ENCODE results near the gene USP7. TPM values are rescaled to one million over a fixed set of nuclear protein-coding genes. Genes with fewer than 3 reads are reported as not detected.

Gene USP7
- total RNA-seq, 2 donors from 2014 or later = 60.2 to 84.9 TPM

GRCh38 chr16:9002042-9002441, 38.3 kb upstream of the USP7 start:
- Histone ChIP-seq H3K9me3 (no peaks in the 10 kb centered on the region), H3K36me3 (no peaks in the 10 kb centered on the region), H3K27ac (no peak overlapping the region), H3K4me1 (replicated peaks) (no peaks in the 10 kb centered on the region), H3K4me3 (no peak overlapping the region), H3K27me3 (replicated peaks; ENCODE audit: insufficient read depth) (no peaks in the 10 kb centered on the region)
- 89% methylated on average over 2 of the region's 2 CpGs for WGBS
- DNase-seq (ENCODE audit: low spot score) = no peak
- no peak for TF ChIP-seq POLR2AphosphoS5 (IDR thresholded peaks at IDR 0.05)
- TF ChIP-seq, protein P1, sequence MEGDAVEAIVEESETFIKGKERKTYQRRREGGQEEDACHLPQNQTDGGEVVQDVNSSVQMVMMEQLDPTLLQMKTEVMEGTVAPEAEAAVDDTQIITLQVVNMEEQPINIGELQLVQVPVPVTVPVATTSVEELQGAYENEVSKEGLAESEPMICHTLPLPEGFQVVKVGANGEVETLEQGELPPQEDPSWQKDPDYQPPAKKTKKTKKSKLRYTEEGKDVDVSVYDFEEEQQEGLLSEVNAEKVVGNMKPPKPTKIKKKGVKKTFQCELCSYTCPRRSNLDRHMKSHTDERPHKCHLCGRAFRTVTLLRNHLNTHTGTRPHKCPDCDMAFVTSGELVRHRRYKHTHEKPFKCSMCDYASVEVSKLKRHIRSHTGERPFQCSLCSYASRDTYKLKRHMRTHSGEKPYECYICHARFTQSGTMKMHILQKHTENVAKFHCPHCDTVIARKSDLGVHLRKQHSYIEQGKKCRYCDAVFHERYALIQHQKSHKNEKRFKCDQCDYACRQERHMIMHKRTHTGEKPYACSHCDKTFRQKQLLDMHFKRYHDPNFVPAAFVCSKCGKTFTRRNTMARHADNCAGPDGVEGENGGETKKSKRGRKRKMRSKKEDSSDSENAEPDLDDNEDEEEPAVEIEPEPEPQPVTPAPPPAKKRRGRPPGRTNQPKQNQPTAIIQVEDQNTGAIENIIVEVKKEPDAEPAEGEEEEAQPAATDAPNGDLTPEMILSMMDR (IDR thresholded peaks at IDR 0.05) = no peak
- TF ChIP-seq POLR2A (IDR thresholded peaks at IDR 0.05) = no peak
- intact Hi-C loops (cut with DNase I) = no loop called here

- Histone ChIP-seq H3K27me3 (replicated peaks; ENCODE audit: insufficient read depth) (no peaks in the 10 kb centered on the region), H3K4me3 (no peak overlapping the region), H3K4me1 (replicated peaks) (no peaks in the 10 kb centered on the region), H3K27ac (no peak overlapping the region), H3K9me3 (no peaks in the 10 kb centered on the region), H3K36me3 (no peaks in the 10 kb centered on the region)
- DNase-seq (ENCODE audit: low spot score) = no peak
- intact Hi-C loops (cut with DNase I) = no loop called here
- TF ChIP-seq POLR2A (IDR thresholded peaks at IDR 0.05) (no peak), POLR2AphosphoS5 (IDR thresholded peaks at IDR 0.05) (no peak)
- TF ChIP-seq, protein P1 (IDR thresholded peaks at IDR 0.05) = no peak
- 100% methylated on average over 2 of the region's 2 CpGs for WGBS
These were observed 37.0 kb upstream of the USP7 start for GRCh38 chr16:9000664-9001063.

DNA sequence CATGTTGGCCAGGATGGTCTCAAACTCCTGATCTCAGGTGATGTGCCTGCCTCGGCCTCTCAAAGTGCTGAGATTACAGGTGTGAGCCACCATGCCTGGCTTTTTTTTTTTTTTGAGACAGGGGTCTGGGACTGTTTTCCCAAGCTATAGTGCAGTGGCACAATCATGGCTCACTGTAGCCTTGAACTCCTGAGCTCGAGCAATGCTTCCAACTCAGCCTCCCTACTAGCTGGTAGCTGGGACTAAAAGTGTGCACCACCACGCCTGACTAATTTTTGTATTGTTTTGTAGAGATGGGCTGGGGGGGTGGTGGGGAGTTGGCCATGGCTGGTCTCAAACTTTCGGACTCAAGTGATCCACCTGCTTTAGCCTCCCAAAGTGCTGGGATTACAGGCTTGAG, 36.1 kb upstream of the USP7 start:
- Histone ChIP-seq H3K27me3 (replicated peaks; ENCODE audit: insufficient read depth) (no peaks in the 10 kb centered on the region), H3K9me3 (no peaks in the 10 kb centered on the region), H3K4me3 (no peak overlapping the region), H3K4me1 (replicated peaks) (no peaks in the 10 kb centered on the region), H3K27ac (no peak overlapping the region), H3K36me3 (no peaks in the 10 kb centered on the region)
- DNase-seq (ENCODE audit: low spot score) = no peak
- intact Hi-C loops (cut with DNase I) = no loop called here
- WGBS = 71% methylated on average over 4 of the region's 4 CpGs
- TF ChIP-seq POLR2A (IDR thresholded peaks at IDR 0.05) (no peak), POLR2AphosphoS5 (IDR thresholded peaks at IDR 0.05) (no peak)
- TF ChIP-seq, protein P1 (IDR thresholded peaks at IDR 0.05) = no peak

- Histone ChIP-seq H3K9me3 (no peaks in the 10 kb centered on the region), H3K27me3 (replicated peaks; ENCODE audit: insufficient read depth) (no peaks in the 10 kb centered on the region), H3K4me3 (no peak overlapping the region), H3K27ac (no peak overlapping the region), H3K4me1 (replicated peaks) (no peaks in the 10 kb centered on the region), H3K36me3 (no peaks in the 10 kb centered on the region)
- WGBS = 41% methylated on average over 1 of the region's 1 CpG
- no peak for DNase-seq (ENCODE audit: low spot score)
- intact Hi-C loops (cut with DNase I) = no loop called here
- TF ChIP-seq POLR2A (IDR thresholded peaks at IDR 0.05) (no peak), POLR2AphosphoS5 (IDR thresholded peaks at IDR 0.05) (no peak)
- TF ChIP-seq, protein P1 (IDR thresholded peaks at IDR 0.05) = no peak
These were observed 34.4 kb upstream of the USP7 start for GRCh38 chr16:8998108-8998507.

DNA sequence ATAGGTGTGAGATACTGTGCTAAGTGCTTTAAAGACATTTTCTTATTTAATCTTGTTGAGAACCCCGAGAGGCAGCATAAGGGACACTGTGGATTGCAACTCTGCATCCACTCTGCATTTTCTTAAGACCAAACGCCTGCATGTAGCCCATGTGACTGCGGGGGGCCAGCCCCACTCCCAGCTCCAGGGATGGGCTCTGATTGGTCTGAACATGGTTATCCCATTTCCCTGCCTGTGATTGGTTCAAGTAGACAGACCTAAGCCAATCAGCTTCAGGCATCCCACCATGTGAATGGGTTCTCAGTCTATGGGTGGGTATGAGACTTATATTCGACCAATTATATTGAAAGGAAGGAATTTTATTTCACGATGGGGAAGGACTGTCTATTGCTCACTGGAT, 33.2 kb upstream of the USP7 start:
- intact Hi-C loops (cut with DNase I) = no loop called here
- H3K36me3 ChIP-seq = no peaks in the 10 kb centered on the region
- 84% methylated on average over 5 of the region's 5 CpGs for WGBS
- TF ChIP-seq POLR2A (IDR thresholded peaks at IDR 0.05) (no peak), POLR2AphosphoS5 (IDR thresholded peaks at IDR 0.05) (no peak)
- TF ChIP-seq, protein P1 (IDR thresholded peaks at IDR 0.05) = no peak
- H3K9me3 ChIP-seq = no peaks in the 10 kb centered on the region
- H3K27ac ChIP-seq = no peak overlapping the region
- DNase-seq (ENCODE audit: low spot score) = no peak
- H3K27me3 ChIP-seq (replicated peaks; ENCODE audit: insufficient read depth) = no peaks in the 10 kb centered on the region
- H3K4me3 ChIP-seq = no peak overlapping the region
- H3K4me1 ChIP-seq (replicated peaks) = no peaks in the 10 kb centered on the region

Data from prostate gland (tissue), 2 donors.